Esophagus muscularis mucosa (tissue), 3 donors: ENCODE measurements around the gene PNLDC1.

ENCODE experiments used
- CTCF ChIP-seq, 3 experiments: fragments of 200-600 bp in 2 of 3; fragments of 450-650 bp in 1 of 3; sonication (generic) in 2 of 3; IDR thresholded peaks; one replicate each; pipeline ENCODE4 v1.5.1; 2017 to 2019; ENCODE audit warnings: antibody characterized with exemption in 3 of 3, mild to moderate bottlenecking in 2 of 3, moderate library complexity in 1 of 3
- POLR2A ChIP-seq: fragments of 450-650 bp; IDR thresholded peaks from one replicate; pipeline ENCODE4 v1.6.1; 2017; ENCODE audit warnings: antibody characterized with exemption, moderate library complexity, mild to moderate bottlenecking, low read depth

DNA sequence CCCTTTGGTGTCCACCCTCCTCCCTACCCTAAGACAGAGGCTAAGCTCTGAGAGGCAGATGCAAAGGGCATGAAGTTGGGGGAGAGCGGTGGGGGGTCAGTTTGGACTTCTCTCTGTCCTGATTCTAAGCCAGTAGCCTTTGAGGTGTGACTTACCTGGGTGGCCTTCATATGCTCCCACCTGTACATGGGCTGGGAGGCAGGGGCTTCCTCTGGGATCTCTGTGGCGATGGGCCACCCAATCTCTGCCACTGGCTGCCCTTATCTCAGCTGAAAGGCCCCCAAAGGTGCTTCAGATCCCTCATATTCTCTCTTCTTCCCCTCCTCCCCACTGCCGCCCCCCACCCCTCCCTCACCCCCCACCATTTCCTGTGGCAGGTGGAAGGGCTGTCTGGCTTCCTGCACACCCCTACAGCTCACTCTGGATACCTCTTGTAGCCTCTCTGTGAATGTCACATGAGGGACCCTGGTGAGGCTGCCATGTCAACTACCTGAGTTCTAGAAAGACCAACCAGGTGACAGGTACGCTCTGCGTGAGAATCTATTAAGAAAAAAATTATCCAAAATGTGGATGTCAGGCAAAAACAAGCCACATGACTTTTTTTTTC is 34.0 kb downstream of the PNLDC1 start:
- TF ChIP-seq CTCF (IDR thresholded peaks at IDR 0.05) (no peak), POLR2A (no peak)
